ENCODE results near the gene STK40.
A peak's percentile ranks its signal among the peaks of the same experiment; 100 is the strongest.

STK40 gene

DNA sequence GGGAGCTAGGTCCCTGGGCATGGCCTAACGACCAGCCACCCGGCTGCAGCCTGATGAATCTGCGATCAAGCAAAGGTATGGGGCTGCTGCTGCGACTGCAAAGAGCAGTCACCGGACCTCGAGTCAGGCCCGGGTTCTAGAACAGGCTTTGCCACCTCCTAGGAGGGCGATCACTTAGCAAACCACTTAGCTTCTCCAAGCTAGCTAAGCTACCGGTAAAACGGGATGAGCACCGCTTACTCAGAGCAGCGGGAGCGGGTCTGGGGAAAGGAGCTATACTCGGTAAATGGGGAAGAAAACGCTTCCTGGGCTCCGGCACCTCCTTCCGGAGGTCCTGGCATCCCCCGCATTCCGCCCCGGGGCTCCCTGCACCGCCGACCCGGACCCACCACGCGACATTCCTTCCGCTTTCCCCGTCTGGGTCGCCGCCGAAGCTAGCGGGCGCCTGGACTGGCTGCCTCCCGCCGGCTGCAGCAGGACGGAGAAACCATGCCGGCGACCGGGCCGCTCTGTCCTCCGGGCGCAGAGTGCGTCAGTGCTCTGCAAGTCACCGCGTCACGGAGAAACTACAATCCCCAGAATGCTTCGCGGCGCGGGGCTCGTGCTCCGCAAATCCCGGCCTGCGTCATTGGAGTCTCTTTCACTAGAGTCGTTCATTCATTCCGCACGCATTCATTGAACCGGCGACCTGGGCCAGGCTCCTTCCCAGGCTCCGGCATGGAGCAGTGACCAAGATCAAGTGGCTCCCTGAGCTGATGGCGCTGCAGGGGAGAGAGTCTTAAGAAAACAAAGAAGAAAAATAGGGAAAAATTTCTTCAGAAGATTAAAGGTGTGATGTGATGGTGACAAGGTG is 11.9 kb upstream of the STK40 start, which contains the start of gene LSM10:
Gene LSM10 (minus strand): TSS at position 531 of the 853 bp plus-strand sequence. CDS start 3,779 bp downstream, outside the sequence.
- DNase-seq = peak; percentile 89

DNA sequence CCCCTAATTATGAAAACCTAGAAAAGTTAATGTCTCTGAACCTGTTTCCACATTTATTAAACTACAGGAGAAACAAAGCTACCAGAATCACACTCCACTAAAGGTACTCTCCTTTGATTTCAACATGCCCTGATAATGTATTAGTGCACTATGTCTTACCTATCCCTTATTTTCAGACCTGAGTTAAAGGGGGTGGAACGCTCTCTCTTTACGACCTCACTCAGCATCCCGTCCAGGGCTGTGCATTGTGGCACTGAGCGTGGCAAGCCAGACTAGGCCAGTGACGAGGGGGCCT is 11.3 kb upstream of the STK40 start:
- DNase-seq = no peak

DNA sequence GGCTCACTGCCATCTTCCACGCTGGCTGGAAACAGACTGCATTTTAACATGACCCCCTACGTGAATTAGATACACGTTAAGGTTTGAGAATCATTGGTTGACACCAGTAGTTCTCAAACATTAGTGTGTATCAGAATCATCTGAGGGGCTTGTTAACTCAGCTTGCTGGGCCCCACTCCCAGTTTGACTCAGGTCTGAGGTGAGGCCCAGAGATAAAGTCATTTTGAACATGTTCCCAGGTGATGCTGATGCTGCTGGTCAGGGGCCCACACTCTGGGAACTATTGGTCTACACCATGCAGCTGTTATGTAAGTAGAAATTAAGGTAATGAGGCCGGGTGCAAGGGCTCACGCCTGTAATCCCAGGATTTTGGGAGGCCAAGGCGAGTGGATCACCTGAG is 10.6 kb upstream of the STK40 start:
- DNase-seq = no peak

DNA sequence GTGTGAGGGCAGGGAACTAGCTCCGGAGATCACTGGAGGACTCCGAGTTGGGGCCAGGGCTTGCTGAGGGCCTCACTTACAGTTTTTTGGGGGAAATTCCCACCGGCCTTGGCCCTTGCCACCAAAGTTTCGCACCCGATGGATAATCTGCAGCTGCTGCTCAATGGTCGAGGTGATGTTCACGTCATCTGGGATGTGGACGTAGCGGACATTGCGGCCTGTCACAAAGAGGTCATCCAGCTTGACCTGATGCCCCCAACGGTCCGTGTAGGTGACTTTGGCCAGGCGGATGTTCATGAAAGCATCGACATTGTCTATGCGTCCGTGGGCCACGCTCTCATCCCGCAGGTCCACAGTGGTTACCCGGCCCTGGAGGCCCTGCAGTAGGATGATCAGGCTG is 8.0 kb upstream of the STK40 start:
- DNase-seq = no peak

DNA sequence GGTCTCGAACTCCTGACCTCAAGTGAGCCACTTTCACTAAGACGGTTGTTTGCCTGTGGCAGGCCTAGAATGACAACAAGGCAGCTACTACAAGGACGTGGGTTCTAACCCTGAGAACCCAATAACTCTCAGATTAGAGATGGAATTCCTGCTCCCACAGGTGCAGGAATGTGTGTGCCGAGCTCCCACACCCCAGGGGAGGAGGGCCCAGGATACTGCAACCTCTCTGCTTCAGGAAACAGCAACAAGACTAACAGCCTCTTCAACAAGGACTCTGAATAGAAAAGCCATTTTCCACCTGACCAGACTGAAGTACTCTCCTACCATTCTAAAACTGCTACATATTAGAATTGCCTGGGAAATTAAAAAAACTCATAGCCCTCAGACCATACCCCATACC is 7.1 kb upstream of the STK40 start:
- DNase-seq = no peak

DNA sequence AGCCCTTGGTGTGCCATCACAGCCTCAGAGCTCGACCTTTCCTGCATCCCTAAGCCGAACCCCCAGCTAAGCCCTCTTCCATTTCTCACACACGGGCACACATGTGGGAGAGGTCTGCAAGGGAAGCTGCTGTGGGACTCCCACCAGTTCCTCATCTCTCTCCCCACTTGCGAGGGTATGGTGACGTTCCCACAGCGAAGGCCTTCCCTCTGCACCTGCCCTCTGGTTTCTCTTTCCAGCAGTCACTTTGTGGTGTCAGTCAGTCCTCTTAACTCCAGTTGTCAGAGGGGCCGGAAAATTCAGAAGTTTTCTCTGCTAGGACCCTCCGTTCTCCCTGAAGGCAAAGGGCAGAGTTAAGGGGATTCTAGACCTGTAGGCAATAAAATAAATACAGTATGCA is 5.5 kb upstream of the STK40 start:
- no peak for DNase-seq

DNA sequence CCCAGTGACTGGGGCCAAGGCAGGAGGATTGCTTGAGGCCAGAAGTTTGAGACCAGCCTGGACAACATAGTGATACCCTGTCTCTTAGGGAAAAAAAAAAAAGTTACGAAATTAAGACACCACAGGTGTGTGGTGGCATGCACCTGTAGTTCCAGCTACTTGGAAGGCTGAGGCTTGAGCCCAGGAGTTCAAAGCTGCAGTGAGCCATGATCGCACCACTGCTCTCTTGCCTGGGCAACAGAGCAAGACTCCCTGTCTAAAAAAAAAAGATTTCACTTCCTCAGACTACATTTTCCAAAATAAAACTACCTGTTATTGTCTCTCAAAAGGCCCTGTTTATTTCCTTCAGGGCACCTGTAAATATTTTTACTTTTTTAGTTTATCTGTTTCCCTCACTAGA is 4.7 kb upstream of the STK40 start:
- DNase-seq = no peak

DNA sequence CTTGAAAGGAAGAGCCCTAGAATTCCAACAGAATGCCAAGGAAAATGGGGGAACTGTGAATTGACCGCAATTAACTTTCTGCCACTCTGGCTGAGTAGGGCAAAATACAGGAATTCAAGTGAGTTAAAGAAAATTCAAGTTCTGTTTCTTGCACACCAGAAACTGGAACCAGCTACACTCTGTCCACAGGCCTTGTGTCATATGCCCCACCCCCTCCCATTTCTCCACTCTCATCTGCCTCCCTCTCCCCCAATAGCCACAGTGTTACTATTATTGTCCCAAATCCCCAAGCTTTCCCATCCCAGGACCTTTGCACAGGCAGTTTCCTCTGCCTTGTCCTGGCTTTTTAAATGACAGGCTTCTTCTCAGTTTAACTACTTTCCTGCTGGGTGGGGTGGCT is 4.3 kb upstream of the STK40 start:
- no peak for DNase-seq

DNA sequence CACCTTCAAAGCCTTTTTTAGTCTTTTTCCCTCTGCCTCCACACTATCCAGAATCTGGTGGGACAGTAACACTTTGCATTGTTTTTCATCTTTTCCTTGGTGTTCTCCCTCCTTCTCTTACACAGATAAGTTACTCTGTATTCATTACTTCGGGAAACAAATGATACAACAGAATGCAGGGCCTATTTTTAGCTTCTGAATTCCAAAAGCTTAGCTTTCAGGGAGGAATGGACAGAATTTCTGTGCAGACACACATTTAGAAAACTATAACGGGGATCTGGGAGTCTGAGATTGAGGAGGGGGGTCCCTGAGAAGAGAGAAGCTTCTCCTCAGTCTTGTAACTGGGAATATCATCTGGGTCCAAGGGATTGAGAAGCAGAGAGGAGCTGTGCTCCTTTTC is 3.5 kb upstream of the STK40 start:
- DNase-seq = no peak

DNA sequence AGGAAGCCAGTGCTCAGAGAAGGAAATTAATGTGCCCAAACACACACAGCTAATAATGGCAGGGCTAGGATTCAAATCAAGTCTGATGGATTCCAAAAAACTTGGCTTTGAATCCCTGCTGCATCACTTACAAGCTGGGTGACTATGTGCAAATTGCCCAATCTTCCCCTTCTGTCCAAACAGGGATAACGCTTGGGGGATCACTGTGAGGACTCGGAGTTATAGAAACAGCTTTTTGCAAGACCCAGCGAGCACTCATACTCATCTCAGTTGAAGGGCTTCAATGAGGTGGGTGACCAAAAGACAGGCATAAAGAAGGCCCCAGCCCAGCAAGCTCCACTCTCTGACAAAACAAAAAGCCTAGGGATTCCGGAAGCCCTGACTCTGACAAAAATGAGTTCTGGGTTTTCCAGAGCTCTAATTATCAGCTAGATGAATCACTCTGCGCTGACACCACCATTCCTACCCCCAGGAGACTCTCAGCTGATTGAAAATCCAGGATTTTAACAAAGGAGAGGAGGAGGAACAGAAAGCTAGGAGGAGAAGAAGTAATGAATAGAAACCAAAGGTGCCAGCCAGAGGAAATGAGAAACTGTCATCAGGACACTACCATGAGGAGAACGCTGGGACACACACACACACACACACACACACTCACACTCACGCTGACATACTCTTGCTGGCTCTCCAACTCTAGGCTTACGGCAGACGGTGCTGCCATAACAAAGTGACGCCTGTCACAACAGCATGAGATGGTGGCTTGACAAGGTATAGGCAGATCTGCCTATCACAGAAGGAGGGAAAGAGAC is 1.6 kb upstream of the STK40 start:
- no peak for DNase-seq

DNA sequence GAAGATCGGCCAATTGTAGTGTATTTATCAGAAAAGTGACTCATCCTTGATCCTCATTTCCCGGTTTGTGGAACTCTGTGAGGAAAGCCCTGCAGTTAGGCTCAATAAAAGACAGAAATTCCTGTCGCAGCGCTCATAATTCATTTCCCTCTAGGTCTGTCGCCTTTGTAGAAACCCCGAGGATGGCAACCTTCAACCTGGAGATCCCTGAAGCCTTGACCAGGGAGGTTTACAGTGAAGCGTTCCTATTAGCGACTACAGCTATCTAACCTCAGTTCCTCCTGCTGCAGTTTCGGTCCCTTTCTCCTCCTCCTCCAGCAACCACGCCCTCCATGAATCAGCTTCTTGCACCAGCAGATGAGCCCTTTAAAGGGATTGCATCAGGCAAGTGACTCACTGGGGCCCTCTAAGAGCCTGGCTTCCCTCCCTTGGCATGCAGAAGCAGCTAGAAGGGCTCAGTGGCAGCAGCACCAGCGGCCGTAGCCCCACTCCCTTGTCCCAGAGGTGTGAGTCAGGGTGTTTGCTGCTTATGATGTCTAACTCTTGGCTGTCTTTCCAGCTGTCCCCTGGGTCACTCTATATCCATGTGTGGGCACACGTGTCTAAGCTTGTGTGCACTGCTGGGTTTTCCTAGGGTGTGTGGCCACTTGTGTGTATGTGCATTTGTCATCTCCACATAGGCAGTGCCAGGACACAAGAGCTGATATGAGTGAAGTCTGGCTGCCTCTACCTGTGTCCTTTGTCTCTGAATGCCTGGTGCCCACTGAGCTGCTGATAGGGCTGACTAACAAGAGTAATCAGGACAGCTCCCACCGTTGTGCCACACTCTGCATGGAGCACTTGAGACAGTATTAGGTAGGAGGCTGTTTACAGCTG is 779 bp upstream of the STK40 start:
- peak; percentile 73 for DNase-seq

DNA sequence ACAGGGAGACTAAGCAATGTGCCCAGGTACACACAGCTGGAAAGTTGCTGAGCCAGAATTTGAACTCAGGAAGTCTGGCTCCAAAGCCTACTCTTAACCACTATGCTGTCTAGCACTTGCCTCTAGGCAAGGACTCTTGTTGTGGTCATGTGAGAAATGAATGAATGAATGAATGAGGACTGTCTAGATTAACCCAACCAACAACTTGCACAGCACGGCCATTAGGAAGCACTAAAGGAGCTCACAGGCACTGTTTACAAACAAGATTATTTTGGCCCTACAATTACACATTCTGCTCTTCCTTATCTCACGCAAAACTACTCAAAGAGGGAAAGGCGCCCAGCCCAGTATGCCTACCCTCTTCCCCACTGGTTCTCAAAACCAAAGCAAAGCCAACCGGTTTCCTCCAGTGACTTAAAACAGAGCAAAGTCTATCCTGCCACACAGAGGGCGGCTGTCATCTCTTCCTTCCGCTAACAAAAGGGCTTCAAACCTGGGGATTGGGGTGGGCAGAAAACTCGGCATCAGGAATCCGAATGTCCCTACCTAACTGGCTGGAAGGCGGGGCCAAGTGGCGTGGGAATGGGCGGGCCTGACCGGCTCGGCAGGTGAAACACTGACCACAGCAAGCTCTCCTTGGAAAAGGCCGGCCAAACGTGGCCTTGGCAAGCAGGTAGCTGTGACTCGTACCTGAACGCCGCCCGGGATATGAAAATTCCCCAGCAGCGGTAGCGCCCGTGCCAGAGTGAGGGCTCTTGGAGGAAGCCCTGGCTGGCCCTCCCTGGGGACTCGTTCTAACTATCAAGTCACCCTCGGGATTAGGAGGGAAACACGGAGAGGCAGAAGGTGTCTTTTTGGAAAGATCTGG is 948 bp downstream of the STK40 start:
- peak; percentile 48 for DNase-seq

DNA sequence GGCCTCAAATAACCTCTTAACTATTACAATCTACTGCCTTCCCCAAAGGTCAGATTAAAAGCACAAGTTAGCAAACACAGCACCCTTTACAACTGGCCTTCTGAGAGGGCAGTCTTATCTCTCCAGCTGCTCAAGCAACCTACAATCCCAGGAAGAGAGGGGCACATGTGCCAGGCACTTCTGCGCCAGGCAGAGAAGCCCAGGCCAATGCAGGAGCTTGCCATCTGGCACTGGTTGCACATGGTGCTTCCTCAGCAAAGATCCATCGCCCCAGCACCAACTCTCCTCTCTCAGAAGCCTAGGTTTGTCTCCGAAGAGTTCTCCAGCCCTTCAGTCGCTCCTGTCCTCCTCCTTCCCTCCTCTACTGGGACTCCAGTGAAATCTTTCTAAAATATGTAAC is 2.5 kb downstream of the STK40 start:
- no peak for DNase-seq

DNA sequence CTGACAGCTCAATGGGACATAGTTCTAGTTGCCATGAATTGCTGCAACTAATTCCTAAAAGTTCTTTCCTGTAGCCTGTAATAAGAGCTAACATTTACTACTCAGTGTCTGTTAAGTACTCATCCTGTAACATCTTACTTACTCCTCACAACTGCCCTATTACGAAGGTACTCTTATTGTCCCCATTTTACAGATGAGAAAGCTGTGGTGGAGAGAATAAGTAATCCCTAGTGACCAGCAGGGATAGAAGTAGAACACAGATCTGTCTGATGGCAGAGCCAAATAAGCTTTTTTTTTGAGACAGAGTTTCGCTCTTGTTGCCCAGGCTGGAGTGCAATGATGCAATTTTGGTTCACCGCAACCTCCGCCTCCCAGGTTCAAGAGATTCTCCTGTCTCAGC is 3.1 kb downstream of the STK40 start:
- DNase-seq = no peak

DNA sequence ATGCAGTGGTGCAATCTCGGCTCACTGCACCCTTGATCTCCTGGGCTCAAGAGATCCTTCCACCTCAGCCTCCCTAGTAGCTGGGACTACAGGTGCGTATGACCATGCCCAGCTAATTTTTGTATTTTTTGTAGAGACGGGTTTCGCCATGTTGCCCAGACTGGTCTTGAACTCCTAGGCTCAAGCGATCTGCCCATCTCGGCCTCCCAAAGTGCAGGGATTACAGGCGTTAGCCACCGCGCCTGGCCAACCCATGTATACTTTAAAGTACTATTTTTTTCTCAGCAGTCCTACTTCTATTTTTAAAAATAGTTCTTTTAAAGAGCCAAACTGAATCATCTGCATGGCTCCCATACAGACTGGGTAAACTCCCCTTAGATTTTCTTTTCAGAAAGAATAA is 3.5 kb downstream of the STK40 start:
- no peak for DNase-seq

DNA sequence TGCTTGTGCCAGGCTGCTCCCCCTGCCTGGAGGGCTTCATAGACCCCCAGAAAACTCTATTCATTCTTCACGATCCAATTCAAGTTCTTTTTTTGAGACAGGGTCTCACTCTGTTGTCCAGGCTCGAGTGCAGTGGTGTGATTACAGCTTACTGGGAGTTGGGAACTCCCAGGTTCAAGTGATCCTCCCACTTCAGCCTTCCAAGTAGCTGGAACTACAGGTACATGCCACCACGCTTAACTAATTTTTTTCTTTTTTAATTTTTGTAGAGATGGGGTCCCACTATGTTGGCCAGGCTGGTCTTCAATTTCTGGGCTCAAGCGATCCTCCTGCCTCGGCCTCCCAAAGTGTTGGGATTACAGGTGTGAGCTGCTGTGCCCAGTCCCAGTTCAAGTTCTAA is 4.3 kb downstream of the STK40 start:
- no peak for DNase-seq

DNA sequence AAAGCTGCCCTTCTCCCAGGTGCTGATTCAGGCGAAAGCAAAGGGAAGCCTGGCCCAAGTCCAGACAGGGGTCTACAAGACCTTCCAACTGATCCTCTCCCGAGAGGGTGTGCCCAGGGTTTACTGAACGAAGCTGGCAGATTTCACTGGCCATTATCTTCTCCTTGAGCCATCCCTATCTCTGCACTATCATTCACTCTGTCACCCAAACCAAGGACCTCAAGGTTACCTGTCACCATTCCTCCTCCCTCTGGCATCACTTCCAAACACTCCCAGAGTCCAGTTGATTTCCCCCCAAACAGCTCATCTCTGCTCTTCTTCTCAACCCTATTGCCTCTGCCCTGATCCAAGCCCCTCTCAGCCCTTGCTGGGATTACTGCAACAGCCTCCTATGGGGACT is 4.9 kb downstream of the STK40 start:
- DNase-seq = no peak

DNA sequence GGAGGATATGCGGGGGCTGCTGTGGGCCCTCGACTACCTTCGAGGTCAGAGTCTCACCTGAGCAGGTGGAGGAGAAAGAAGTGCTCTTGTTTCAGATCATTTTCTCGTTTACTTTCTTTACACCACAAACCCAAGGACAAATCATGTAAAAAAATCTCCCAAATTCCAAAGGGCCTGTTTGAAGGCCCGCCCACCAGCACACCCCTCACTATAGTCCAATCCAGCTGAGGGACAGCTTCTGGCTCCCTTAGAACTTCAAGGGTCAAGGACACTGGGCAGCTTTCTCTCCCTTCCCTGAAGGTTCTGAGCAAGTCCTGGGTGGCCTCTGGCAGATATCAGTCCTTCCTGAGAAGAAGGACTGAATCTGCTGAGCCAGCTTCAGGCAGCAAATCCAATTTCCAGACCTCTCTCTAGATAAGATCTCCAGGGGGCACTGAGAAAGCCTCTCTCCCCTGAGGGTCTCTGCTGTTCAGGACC is 5.5 kb downstream of the STK40 start:
- DNase-seq = no peak

DNA sequence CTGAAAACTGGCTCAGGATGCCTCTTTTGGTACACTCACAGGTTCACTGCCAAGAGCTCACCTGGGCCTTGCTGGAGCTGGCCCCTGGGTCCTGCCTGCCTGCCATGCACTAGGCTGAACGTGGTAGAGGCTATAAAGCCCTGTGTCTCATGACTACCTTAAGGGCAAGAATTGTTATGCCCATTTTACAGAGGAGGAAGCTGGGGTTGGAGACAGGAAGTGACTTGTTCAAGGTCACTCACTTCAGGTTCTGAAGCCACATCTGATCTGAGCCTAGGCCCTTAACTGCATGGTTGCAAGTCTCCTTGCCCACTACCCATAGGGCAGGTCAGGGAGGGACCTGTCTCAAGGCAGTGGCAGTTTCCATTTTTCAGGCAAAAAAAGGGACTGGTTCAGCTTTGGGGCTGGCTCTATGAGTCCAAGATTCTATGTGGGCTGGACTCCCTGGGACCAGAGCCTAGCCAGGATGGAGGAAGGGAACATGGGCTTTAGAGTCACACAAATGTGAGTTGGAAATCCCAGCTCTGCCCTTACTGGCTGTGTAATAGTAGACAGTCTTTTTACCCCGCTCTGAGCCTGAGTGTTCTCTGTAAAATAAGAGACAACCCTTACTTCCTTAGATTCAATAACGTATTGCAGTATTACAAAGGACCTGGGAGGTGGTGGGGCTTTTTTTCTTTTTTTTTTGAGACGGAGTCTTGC is 7.8 kb downstream of the STK40 start:
- no peak for DNase-seq

DNA sequence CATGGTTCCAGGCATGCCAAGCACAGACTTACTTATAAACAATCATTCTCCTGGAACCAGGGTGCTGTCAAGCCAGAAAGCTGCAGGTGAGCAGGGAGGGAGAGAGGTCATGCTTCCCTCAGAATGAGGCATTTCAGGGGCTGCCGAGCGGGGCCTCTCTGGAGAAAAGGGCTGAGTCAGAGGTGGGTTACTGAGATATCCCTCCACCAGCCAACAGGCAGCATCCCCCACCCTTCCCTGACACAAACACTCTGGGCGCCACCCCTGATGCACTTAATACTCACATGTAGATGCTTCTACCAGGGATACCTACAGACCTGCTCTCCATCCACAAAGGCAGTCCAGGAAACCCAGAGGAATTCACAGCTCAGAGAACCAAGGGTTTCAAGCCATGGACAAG is 13.1 kb downstream of the STK40 start:
- no peak for DNase-seq

DNA sequence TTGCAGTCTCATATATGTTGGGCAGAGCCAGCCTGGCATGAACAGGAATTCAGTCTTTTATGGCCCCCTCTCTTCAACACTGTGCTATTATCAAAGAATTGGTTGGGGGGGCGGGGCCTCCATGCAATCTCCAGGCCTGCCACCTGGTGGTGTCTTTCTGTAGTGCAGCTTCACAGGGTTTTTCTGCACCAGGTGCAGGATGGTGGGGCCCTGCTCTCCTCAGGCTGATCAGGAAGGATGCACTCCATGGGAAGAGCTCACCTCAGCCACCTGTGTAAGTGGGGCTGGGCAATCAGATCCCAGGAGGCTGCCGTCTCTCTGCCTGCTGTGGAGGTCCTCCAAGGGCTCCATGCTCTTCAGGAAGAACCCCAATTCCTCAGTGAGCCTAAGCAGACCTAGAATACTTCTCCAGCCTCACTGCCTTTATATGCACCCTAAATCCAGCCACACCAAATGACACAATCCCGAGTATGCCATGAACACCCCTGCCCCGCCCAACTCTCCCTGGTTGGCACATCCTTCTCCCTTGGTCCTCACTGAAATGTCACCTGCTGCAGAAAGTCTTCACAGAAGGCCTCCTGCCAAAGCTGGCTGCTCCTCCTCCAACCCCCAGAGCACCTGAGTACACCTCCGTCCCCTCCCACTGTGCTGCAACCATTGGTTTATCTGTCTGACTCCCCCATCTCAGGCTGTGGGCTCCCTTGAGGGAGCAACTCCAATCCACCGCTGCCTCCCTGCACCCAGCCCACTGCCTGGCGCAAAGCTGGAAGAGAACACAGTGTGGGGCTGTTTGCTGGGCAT is 16.5 kb downstream of the STK40 start:
- peak; percentile 67 for DNase-seq

Data from NCI-H2107 (cell line).